ENCODE measurements around the gene CDKAL1. TPM values are rescaled to one million over a fixed set of nuclear protein-coding genes. Genes with fewer than 3 reads are reported as not detected.

The CDKAL1 gene
- total and polyA plus RNA-seq, 2 donors from 2014 or later, result 4.6 to 20.2 TPM

DNA sequence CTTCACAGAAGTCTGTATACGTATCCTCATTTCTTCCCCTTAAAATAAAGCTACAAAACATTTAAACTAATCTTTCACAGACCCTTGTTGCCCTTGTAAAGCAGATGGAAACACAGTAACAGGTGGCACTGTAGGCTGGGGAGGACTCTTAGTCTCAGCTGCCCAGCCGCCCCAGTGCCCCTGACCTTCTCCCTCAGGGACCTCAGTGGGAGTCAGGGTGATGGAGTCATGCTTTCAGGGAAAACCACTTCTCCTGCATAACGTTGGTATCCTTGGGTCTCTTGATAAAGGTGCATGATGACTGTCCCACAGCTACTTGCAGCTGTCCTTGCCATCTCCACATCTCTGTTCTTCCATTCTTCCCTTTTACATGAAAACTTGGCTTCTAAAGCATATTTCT is 198.6 kb downstream of the CDKAL1 start:
- DNase-seq, result no peak
- no peak for TF ChIP-seq CTCF (IDR thresholded peaks at IDR 0.05; ENCODE audit: borderline replicate concordance, extremely low read depth, insufficient read depth)
- Histone ChIP-seq H3K4me3 (ENCODE audit: low read length in 3 of 3) (no peak overlapping the region), H3K27me3 (ENCODE audit: control insufficient read depth, insufficient read depth, low read length) (no peaks in the 10 kb centered on the region), H3K9ac (ENCODE audit: low read length in 3 of 3) (no peak overlapping the region), H3K4me1 (ENCODE audit: control insufficient read depth in 2 of 3, insufficient read depth in 2 of 3, low read depth in 1 of 3, low read length in 3 of 3) (no peaks in the 10 kb centered on the region), H3K9me3 (ENCODE audit: control insufficient read depth in 2 of 3, insufficient read depth in 1 of 3, low read length in 3 of 3) (no peaks in the 10 kb centered on the region), H3K36me3 (ENCODE audit: control insufficient read depth in 2 of 3, insufficient read depth in 3 of 3, low read length in 3 of 3) (no peaks in the 10 kb centered on the region), H3K27ac (ENCODE audit: low read depth in 2 of 2, low read length in 2 of 2) (no peak overlapping the region)
- intact Hi-C loops (cut with DNase I), result no loop called here
- no peak for FAIRE-seq

- Histone ChIP-seq H3K27me3 (ENCODE audit: control insufficient read depth, insufficient read depth, low read length) (no peaks in the 10 kb centered on the region), H3K27ac (ENCODE audit: low read depth in 2 of 2, low read length in 2 of 2) (no peak overlapping the region), H3K9me3 (ENCODE audit: control insufficient read depth in 2 of 3, insufficient read depth in 1 of 3, low read length in 3 of 3) (no peaks in the 10 kb centered on the region), H3K4me3 (ENCODE audit: low read length in 3 of 3) (no peak overlapping the region), H3K9ac (ENCODE audit: low read length in 3 of 3) (no peak overlapping the region), H3K36me3 (ENCODE audit: control insufficient read depth in 2 of 3, insufficient read depth in 3 of 3, low read length in 3 of 3) (no peaks in the 10 kb centered on the region), H3K4me1 (ENCODE audit: control insufficient read depth in 2 of 3, insufficient read depth in 2 of 3, low read depth in 1 of 3, low read length in 3 of 3) (no peaks in the 10 kb centered on the region)
- no peak for TF ChIP-seq CTCF (IDR thresholded peaks at IDR 0.05; ENCODE audit: borderline replicate concordance, extremely low read depth, insufficient read depth)
- no peak for DNase-seq
- no peak for FAIRE-seq
- intact Hi-C loops (cut with DNase I), result no loop called here
Measured at GRCh38 chr6:20737912-20738311, 203.7 kb downstream of the CDKAL1 start.

GRCh38 chr6:20740088-20740487 is 205.8 kb downstream of the CDKAL1 start:
- H3K4me3 ChIP-seq (ENCODE audit: low read length in 3 of 3), result no peak overlapping the region
- DNase-seq (no peak), FAIRE-seq (no peak)
- intact Hi-C loops (cut with DNase I), result no loop called here
- H3K9me3 ChIP-seq (ENCODE audit: control insufficient read depth in 2 of 3, insufficient read depth in 1 of 3, low read length in 3 of 3), result no peaks in the 10 kb centered on the region
- H3K4me1 ChIP-seq (ENCODE audit: control insufficient read depth in 2 of 3, insufficient read depth in 2 of 3, low read depth in 1 of 3, low read length in 3 of 3), result no peaks in the 10 kb centered on the region
- no peaks in the 10 kb centered on the region for H3K27me3 ChIP-seq (ENCODE audit: control insufficient read depth, insufficient read depth, low read length)
- H3K27ac ChIP-seq (ENCODE audit: low read depth in 2 of 2, low read length in 2 of 2), result no peak overlapping the region
- TF ChIP-seq CTCF (IDR thresholded peaks at IDR 0.05; ENCODE audit: borderline replicate concordance, extremely low read depth, insufficient read depth), result no peak
- no peak overlapping the region for H3K9ac ChIP-seq (ENCODE audit: low read length in 3 of 3)
- no peaks in the 10 kb centered on the region for H3K36me3 ChIP-seq (ENCODE audit: control insufficient read depth in 2 of 3, insufficient read depth in 3 of 3, low read length in 3 of 3)

- H3K27me3 ChIP-seq (ENCODE audit: control insufficient read depth, insufficient read depth, low read length), result no peaks in the 10 kb centered on the region
- no peak for TF ChIP-seq CTCF (IDR thresholded peaks at IDR 0.05; ENCODE audit: borderline replicate concordance, extremely low read depth, insufficient read depth)
- intact Hi-C loops (cut with DNase I), result no loop called here
- H3K9me3 ChIP-seq (ENCODE audit: control insufficient read depth in 2 of 3, insufficient read depth in 1 of 3, low read length in 3 of 3), result no peaks in the 10 kb centered on the region
- H3K27ac ChIP-seq (ENCODE audit: low read depth in 2 of 2, low read length in 2 of 2), result no peak overlapping the region
- H3K9ac ChIP-seq (ENCODE audit: low read length in 3 of 3), result no peak overlapping the region
- FAIRE-seq (no peak), DNase-seq (no peak)
- H3K4me3 ChIP-seq (ENCODE audit: low read length in 3 of 3), result no peak overlapping the region
- H3K36me3 ChIP-seq (ENCODE audit: control insufficient read depth in 2 of 3, insufficient read depth in 3 of 3, low read length in 3 of 3), result no peaks in the 10 kb centered on the region
- no peaks in the 10 kb centered on the region for H3K4me1 ChIP-seq (ENCODE audit: control insufficient read depth in 2 of 3, insufficient read depth in 2 of 3, low read depth in 1 of 3, low read length in 3 of 3)
Measured at GRCh38 chr6:20740727-20741126, 206.5 kb downstream of the CDKAL1 start.

Data from kidney (tissue), 14 donors.